Left renal cortex interstitium (tissue), 4 donors: ENCODE results near the gene GRIPAP1. TPM values are rescaled to one million over a fixed set of nuclear protein-coding genes. Genes with fewer than 3 reads are reported as not detected.

Experiments
- DNase-seq, 4 donors: peaks; one replicate each; pipeline ENCODE4 v3.0.0-alpha.2; 2013; ENCODE audit warnings: low read depth in 4 of 4, low spot score in 2 of 4, missing footprints in 1 of 4
- polyA plus RNA-seq, 4 donors: library from polyadenylated mRNA; unstranded; fragments of 120-200 nt; gene quantifications; one replicate each; pipeline ENCODE4 v1.2.1, GENCODE V29; 2013; ENCODE audit not compliant: insufficient read length in 4 of 4

Gene GRIPAP1
- polyA plus RNA-seq, 4 donors: 36.0 to 72.1 (median 51.3) TPM

DNA sequence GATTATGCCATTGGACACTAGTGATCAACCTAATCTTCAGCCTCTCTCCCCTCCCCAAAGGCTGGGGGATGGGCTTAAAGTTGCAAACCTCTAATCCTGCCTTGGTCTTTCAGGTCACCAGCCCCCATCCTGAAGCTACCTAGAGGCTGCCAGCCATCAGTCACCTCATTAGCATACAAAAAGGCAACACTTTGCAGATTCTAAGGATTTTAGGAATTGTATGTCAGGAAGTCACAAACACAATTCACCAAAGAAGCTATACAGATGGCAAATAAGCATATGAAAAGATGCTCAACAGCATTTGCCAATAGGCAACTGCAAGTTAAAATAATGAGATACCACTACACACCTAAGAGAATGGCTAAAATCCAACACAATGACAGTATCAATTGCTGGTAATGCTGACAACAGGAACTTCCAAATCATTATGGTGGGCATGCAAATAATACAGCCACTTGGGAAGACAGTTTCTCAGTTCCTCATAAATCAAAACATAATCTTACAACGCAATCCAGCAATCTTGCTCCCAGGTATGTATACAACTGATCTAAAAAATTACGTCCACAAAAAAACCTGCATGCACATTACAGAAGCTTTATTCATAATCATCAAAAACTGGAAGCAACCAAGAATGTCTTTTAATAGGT lies 74.2 kb downstream of the GRIPAP1 start:
- no peak for DNase-seq

DNA sequence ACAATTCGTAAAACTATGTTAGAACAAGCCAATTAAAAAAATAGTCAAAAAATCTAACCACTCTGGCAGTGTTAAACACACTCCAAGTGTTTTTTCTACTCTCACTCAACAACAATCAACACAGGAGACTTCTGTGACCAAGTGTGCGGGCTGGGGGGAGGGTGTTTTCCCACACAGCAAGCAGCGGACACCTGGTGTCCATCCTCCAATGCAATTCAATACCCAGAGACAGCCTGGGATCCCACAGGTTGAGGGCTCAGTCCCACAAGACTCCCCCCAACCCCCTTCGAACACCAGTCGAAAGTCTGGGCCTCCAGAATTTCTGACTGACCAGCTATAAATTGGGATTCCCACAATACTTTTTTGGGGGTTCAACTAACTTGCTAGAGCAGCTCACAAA lies 74.9 kb downstream of the GRIPAP1 start:
- DNase-seq: no peak

DNA sequence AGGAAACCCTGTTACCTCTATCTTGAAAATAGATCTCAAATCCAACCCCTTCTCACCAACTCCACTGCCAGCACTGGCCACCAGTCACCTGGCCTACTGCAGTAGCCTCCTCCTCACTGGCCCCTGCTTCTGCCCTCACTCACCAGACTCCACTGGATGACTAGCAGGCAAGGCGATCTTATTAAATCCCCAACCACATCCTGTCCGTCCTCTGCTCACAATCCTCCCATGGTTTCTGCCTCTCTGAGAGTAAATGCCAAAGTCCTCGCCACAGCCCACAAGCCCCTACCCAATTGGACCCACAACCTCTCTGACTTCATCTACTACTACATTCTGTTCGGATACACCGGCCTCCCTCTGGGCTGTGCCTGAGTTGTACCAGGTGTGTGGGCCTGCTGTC lies 77.8 kb downstream of the GRIPAP1 start:
- no peak for DNase-seq

- DNase-seq: no peak
These were observed 78.3 kb downstream of the GRIPAP1 start for GRCh38 chrX:48923771-48924170.

Other genes starting within 250 kb of the GRIPAP1 start
- gene GLOD5, start 240.5 kb downstream of the GRIPAP1 start, polyA plus RNA-seq: 1 to 10 TPM; 1.4 to 1.9 (median 1.7) TPM
- 1 to 10 TPM in 1 of 4 donors, under 1 TPM in 3; 0.38 to 1.3 (median 0.87) TPM for gene GATA1, start 215.7 kb downstream of the GRIPAP1 start, polyA plus RNA-seq
- gene HDAC6, start 200.2 kb downstream of the GRIPAP1 start, polyA plus RNA-seq: 100 to 1,000 TPM; 135 to 220 (median 177) TPM
- gene ERAS, start 175.8 kb downstream of the GRIPAP1 start, polyA plus RNA-seq: under 1 TPM in 2 of 4 donors, not detected in 2; 0.16 to 0.36 TPM
- 10 to 100 TPM in 2 of 4 donors, 1 to 10 TPM in 2; 8.4 to 22.7 (median 14.5) TPM for gene PCSK1N, start 166.7 kb downstream of the GRIPAP1 start, polyA plus RNA-seq
- gene TIMM17B, start 104.5 kb downstream of the GRIPAP1 start, polyA plus RNA-seq: 10 to 100 TPM; 37.2 to 61.4 (median 50.1) TPM
- 10 to 100 TPM; 73.1 to 89.9 (median 77.8) TPM for gene PQBP1, start 104.3 kb downstream of the GRIPAP1 start, polyA plus RNA-seq
- 10 to 100 TPM; 30.4 to 37.3 (median 33.0) TPM for gene SLC35A2, start 90.6 kb downstream of the GRIPAP1 start, polyA plus RNA-seq
- 1 to 10 TPM; 5.9 to 8.8 (median 7.4) TPM for gene PIM2, start 83.2 kb downstream of the GRIPAP1 start, polyA plus RNA-seq
- gene OTUD5, start 44.7 kb downstream of the GRIPAP1 start, polyA plus RNA-seq: 10 to 100 TPM; 62.5 to 72.7 (median 67.7) TPM
- 1 to 10 TPM; 2.3 to 3.4 (median 2.8) TPM for gene KCND1, start 30.4 kb downstream of the GRIPAP1 start, polyA plus RNA-seq
- gene TFE3, start 41.1 kb upstream of the GRIPAP1 start, polyA plus RNA-seq: 10 to 100 TPM; 26.9 to 39.1 (median 33.8) TPM
- gene CCDC120, start 56.7 kb upstream of the GRIPAP1 start, polyA plus RNA-seq: 10 to 100 TPM in 3 of 4 donors, 1 to 10 TPM in 1; 7.9 to 20.0 (median 13.0) TPM
- gene PRAF2, start 71.7 kb upstream of the GRIPAP1 start, polyA plus RNA-seq: 10 to 100 TPM; 31.6 to 46.2 (median 41.1) TPM
- gene WDR45, start 77.6 kb upstream of the GRIPAP1 start, polyA plus RNA-seq: 10 to 100 TPM; 53.7 to 63.8 (median 61.5) TPM
- 10 to 100 TPM; 23.8 to 27.6 (median 25.0) TPM for gene GPKOW, start 121.5 kb upstream of the GRIPAP1 start, polyA plus RNA-seq
- gene MAGIX, start 160.5 kb upstream of the GRIPAP1 start, polyA plus RNA-seq: 1 to 10 TPM; 5.0 to 7.5 (median 5.8) TPM
- 10 to 100 TPM; 29.7 to 40.9 (median 32.6) TPM for gene PLP2, start 169.6 kb upstream of the GRIPAP1 start, polyA plus RNA-seq
- gene PRICKLE3, start 184.1 kb upstream of the GRIPAP1 start, polyA plus RNA-seq: 1 to 10 TPM; 4.2 to 6.5 (median 4.9) TPM
- 1 to 10 TPM; 2.1 to 3.4 (median 2.9) TPM for gene SYP, start 197.9 kb upstream of the GRIPAP1 start, polyA plus RNA-seq
- under 1 TPM; 0.11 to 0.33 (median 0.22) TPM for gene CACNA1F, start 231.1 kb upstream of the GRIPAP1 start, polyA plus RNA-seq
- 10 to 100 TPM; 15.8 to 23.9 (median 21.2) TPM for gene CCDC22, start 233.2 kb upstream of the GRIPAP1 start, polyA plus RNA-seq